GM13977 (cell line): ENCODE results near the gene MEOX2.

Experiments used
- DNase-seq: peaks from one replicate; pipeline ENCODE4 v3.0.0; 2012; ENCODE audit warnings: low spot score
- in situ Hi-C: fragments of 300-500 bp; cut with MboI; formaldehyde crosslinking; loops from one replicate; pipeline ENCODE4 v1.12.0; 2022; ENCODE audit warnings: low sequenced_read_pairs, low pct_unique_long_range_greater_than_20kb, mixed read lengths, inconsistent platforms; ENCODE audit not compliant: unreplicated experiment
- TF ChIP-seq, protein P1 (sequence below): IDR thresholded peaks from 2 replicates; pipeline ENCODE4 v1.5.1; 2012; ENCODE audit warnings: mild to moderate bottlenecking, control low read depth; ENCODE audit not compliant: insufficient read depth; ENCODE audit errors: extremely low read depth, missing control alignments

MEOX2 gene

DNA sequence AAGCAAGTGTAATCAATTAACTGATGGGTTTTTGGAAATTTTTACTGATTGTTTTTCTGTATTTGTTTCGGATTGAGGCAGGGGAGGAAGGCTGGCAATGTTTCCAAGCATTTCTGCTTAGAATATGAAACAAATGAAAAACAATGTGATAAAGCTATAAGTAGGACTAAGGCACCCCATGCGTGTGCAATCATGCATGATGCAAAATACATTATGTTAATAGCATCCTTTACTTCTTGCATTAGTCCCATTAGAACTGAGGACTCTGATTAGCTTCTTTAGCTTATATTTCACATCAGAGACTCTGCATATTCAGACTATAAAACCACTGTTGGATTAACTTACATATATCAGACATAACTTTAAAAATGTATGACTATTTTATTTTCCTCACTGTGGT lies 76.0 kb downstream of the MEOX2 start:
- TF ChIP-seq, protein P1, sequence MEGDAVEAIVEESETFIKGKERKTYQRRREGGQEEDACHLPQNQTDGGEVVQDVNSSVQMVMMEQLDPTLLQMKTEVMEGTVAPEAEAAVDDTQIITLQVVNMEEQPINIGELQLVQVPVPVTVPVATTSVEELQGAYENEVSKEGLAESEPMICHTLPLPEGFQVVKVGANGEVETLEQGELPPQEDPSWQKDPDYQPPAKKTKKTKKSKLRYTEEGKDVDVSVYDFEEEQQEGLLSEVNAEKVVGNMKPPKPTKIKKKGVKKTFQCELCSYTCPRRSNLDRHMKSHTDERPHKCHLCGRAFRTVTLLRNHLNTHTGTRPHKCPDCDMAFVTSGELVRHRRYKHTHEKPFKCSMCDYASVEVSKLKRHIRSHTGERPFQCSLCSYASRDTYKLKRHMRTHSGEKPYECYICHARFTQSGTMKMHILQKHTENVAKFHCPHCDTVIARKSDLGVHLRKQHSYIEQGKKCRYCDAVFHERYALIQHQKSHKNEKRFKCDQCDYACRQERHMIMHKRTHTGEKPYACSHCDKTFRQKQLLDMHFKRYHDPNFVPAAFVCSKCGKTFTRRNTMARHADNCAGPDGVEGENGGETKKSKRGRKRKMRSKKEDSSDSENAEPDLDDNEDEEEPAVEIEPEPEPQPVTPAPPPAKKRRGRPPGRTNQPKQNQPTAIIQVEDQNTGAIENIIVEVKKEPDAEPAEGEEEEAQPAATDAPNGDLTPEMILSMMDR: no peak
- no peak for DNase-seq
- in situ Hi-C loops: no loop called here

GRCh38 chr7:15609287-15609686 lies 77.2 kb downstream of the MEOX2 start:
- TF ChIP-seq, protein P1: no peak
- no peak for DNase-seq
- in situ Hi-C loops: no loop called here

- TF ChIP-seq, protein P1: no peak
- in situ Hi-C loops: no loop called here
- no peak for DNase-seq
These were observed 78.8 kb downstream of the MEOX2 start for GRCh38 chr7:15607529-15608210.

DNA sequence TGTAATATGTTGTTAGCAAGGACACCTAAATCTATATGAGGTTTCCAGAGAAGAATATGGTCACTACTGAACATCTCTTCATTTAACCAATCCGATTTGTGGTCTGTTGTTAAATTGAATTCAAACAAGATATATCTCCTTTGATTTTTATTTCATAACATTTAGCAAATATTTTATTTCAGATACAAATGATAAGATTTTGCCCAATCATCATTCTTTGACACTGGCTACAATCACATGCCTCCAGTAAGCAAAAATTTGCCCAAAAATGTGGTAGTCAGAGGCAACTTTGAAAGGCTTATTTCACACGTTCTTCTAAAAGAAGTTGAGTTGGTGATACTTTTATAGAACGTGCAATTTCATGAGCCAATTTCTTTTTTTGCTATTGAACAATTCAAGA lies 79.9 kb downstream of the MEOX2 start:
- in situ Hi-C loops: no loop called here
- DNase-seq: no peak
- TF ChIP-seq, protein P1: no peak

GRCh38 chr7:15604166-15604565 lies 82.3 kb downstream of the MEOX2 start:
- DNase-seq: no peak
- TF ChIP-seq, protein P1: no peak
- in situ Hi-C loops: no loop called here

DNA sequence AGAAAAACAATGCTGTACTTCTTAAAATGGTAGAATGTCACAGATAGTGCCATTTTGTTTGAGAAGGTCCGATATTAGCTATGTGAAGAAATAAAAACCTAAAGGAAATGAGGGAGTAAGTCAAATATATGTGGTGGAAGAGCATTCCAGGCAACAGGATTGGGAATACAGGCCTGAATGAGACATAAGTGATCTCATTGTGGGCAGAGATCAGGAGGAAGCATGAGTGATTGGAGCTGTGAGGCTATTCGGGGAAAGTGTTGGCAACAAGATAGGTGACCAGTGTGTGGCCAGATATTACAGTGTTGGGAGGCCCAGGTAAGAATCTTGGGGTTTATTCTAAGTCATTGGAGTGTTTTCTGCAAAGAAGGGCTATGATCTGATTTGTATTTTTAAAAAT lies 83.4 kb downstream of the MEOX2 start:
- DNase-seq: no peak
- TF ChIP-seq, protein P1: no peak
- in situ Hi-C loops: no loop called here
